HepG2 (cell line): ENCODE results near the gene TMEM171. TPM values are rescaled to one million over a fixed set of nuclear protein-coding genes. Genes with fewer than 3 reads are reported as not detected.
A peak's percentile ranks its signal among the peaks of the same experiment; 100 is the strongest.

Experiments
- ATAC-seq: fragments of 200-7000 bp; cut with Tn5 transposase; 3 replicates; pipeline ENCODE4 v1.9.1; 2020; ENCODE audit warnings: mild to moderate bottlenecking, moderate library complexity
- BruUV-seq: library from RNA; stranded (reverse); fragments of 400-500 nt; replicated peaks from 2 replicates; lab custom pipeline; 2021; lab: Mats Ljungman, UMichigan
- CTCF ChIA-PET: fragments of 300-600 bp; formaldehyde crosslinking; extraction: SDS; loops from one replicate; lab custom pipeline; 2021; ENCODE audit warnings: low total read pairs, inconsistent platforms, low intra/inter-chr PET ratio; lab: Yijun Ruan, JAX
- POLR2A ChIA-PET: fragments of 350-600 bp; sonication (Branson Sonifier 250); formaldehyde crosslinking; loops from one replicate; lab custom pipeline; 2020; ENCODE audit warnings: antibody characterized with exemption, inconsistent platforms; lab: Yijun Ruan, JAX
- DNase-seq: peaks from one replicate; pipeline ENCODE4 v3.0.0-alpha.2; 2015; ENCODE audit warnings: low spot score
- FAIRE-seq: peaks from 3 replicates; lab custom pipeline; 2011; peaks lifted over from hg19 to GRCh38; lab: Jason Lieb, UNC
- H2AFZ ChIP-seq: one replicate; pipeline ENCODE4 v1.6.1; 2011; ENCODE audit warnings: low read length, inconsistent platforms
- H3K27ac ChIP-seq: fragments of 300-600 bp; 3 replicates; pipeline ENCODE4 v1.8.0; 2011; ENCODE audit warnings: mixed run types, mild to moderate bottlenecking, mixed read lengths, low read length, inconsistent platforms; ENCODE audit not compliant: insufficient read depth; ENCODE audit errors: extremely low read length
- H3K27me3 ChIP-seq, 2 experiments: fragments of 200-600 bp in 1 of 2; 2 replicates in 1 of 2; 3 replicates in 1 of 2; pipeline versions ENCODE4 v1.6.0 to v1.8.0; 2011; ENCODE audit warnings: low read length in 2 of 2, mild to moderate bottlenecking in 2 of 2, moderate library complexity in 2 of 2, inconsistent platforms in 1 of 2; ENCODE audit not compliant: insufficient read depth in 2 of 2, control insufficient read depth in 1 of 2
- H3K36me3 ChIP-seq, 2 experiments: fragments of 200-600 bp in 1 of 2; replicated peaks in 1 of 2; 2 replicates in 1 of 2; 3 replicates in 1 of 2; pipeline versions ENCODE4 v1.5.1 to v1.8.0; 2011; ENCODE audit warnings: low read length in 2 of 2, inconsistent platforms in 1 of 2; ENCODE audit not compliant: insufficient read depth in 2 of 2, control insufficient read depth in 1 of 2
- H3K4me1 ChIP-seq: 2 replicates; pipeline ENCODE4 v1.5.1; 2012; ENCODE audit warnings: low read length, inconsistent platforms; ENCODE audit not compliant: insufficient read depth
- H3K4me2 ChIP-seq: 2 replicates; pipeline ENCODE4 v1.6.0; 2011; ENCODE audit warnings: low read depth, low read length, inconsistent platforms
- H3K4me3 ChIP-seq, 3 experiments: fragments of 200-600 bp in 1 of 3; sonication (generic), shearing (Covaris generic) in 1 of 3; replicated peaks in 1 of 3; 2 replicates each; pipeline ENCODE4 v1.5.1; 2011 to 2016; ENCODE audit warnings: low read length in 3 of 3, inconsistent platforms in 2 of 3, low read depth in 2 of 3, mild to moderate bottlenecking in 2 of 3, control low read depth in 1 of 3, mixed read lengths in 1 of 3; ENCODE audit not compliant: insufficient read depth in 1 of 3
- H3K79me2 ChIP-seq: one replicate; pipeline ENCODE4 v1.6.1; 2011; ENCODE audit warnings: low read length, inconsistent platforms; ENCODE audit not compliant: insufficient read depth
- H3K9ac ChIP-seq: 2 replicates; pipeline ENCODE4 v1.6.0; 2011; ENCODE audit warnings: mild to moderate bottlenecking, low read depth, low read length, inconsistent platforms; ENCODE audit not compliant: insufficient read depth
- H3K9me3 ChIP-seq: 2 replicates; pipeline ENCODE4 v1.5.1; 2012; ENCODE audit warnings: mild to moderate bottlenecking, low read length
- H4K20me1 ChIP-seq: 2 replicates; pipeline ENCODE4 v1.6.0; 2011; ENCODE audit warnings: inconsistent platforms, mild to moderate bottlenecking, low read length, moderate library complexity; ENCODE audit not compliant: insufficient read depth
- MBD4 ChIP-seq: IDR thresholded peaks from 2 replicates; pipeline ENCODE4 v1.6.1; 2012; ENCODE audit warnings: low read length, inconsistent platforms, borderline replicate concordance
- SCMH1 ChIP-seq: sonication (generic); formaldehyde crosslinking; IDR thresholded peaks from 2 replicates; pipeline ENCODE4 v1.9.0; 2021; ENCODE audit warnings: missing genetic modification reagents, mild to moderate bottlenecking, borderline replicate concordance
- STAG1 ChIP-seq: sonication (generic); formaldehyde crosslinking; IDR thresholded peaks from 2 replicates; pipeline ENCODE4 v1.4.0; 2020; ENCODE audit warnings: missing genetic modification reagents
- ZNF629 ChIP-seq: sonication (generic); formaldehyde crosslinking; conservative IDR thresholded peaks from 2 replicates; pipeline ENCODE4 v1.5.0; 2020; ENCODE audit warnings: missing genetic modification reagents
- in situ Hi-C: cut with HindIII; loops from 2 replicates; pipeline ENCODE4 v1.10.0; 2017; ENCODE audit warnings: low pct_unique_long_range_greater_than_20kb; ENCODE audit not compliant: extremely low pct_ligation_motif_present
- intact Hi-C: fragments of 100-400 bp; cut with micrococcal nuclease; formaldehyde crosslinking; loops from one replicate; pipeline ENCODE4 v1.10.0; 2022; ENCODE audit not compliant: unreplicated experiment
- polyA plus RNA-seq, 8 experiments: library from polyadenylated mRNA; depleted of rRNA in 3 of 8; stranded (reverse) in 7 of 8; unstranded in 1 of 8; fragments of >200 nt; fragmentation: Illumina TruSeq in 4 of 8; extraction: Trizol in 4 of 8; gene quantifications; 2 replicates each; pipeline versions ENCODE4 v1.2.1 to v1.2.3, GENCODE V29; 2011 to 2016; ENCODE audit warnings: low read depth in 4 of 8, missing spikeins in 1 of 8, mixed read lengths in 1 of 8; ENCODE audit not compliant: insufficient read depth in 1 of 8
- total RNA-seq, 5 experiments: library from RNA; depleted of rRNA; stranded (reverse); fragments of >200 nt; fragmentation: Illumina TruSeq; extraction: Trizol; gene quantifications; 2 replicates each; pipeline ENCODE4 v1.2.3, GENCODE V29; 2016; ENCODE audit warnings: low read depth in 1 of 5
- TF ChIP-seq, protein P1 (sequence below): sonication (generic); formaldehyde crosslinking; IDR thresholded peaks from 2 replicates; pipeline ENCODE4 v1.5.0; 2020; ENCODE audit warnings: mild to moderate bottlenecking, missing genetic modification reagents, moderate library complexity
- TF ChIP-seq, protein P2 (sequence below): sonication (generic); formaldehyde crosslinking; IDR thresholded peaks from 2 replicates; pipeline ENCODE4 v1.4.0; 2020; ENCODE audit warnings: low read depth, mild to moderate bottlenecking, missing genetic modification reagents

The TMEM171 gene
- total and polyA plus RNA-seq, 2 of the 13 experiments (the other 11 are each of a cell fraction or from before 2014, with no cell fraction given), result 0.12 TPM; not detected in 1

DNA sequence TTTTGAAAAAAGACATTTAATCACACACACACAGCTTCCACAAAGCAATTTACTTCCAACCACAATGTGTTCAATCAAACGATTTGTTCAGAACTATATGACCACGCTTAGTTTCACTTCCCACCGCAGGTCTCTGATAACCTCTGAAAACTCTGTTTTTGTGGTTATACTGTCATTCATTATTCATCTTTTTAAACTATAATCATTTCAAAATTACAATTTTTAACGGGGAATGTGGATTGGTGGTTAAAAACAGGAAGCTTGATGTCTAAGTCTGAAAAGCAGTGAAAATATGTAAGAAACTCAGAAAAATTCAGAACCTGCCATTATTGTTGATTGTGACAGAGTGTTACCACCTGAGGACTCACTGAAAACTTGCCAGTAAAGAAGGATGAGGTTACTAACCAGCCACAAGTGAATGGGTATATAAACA, 39.9 kb downstream of the TMEM171 start (continued):
- no peak for TF ChIP-seq MBD4

DNA sequence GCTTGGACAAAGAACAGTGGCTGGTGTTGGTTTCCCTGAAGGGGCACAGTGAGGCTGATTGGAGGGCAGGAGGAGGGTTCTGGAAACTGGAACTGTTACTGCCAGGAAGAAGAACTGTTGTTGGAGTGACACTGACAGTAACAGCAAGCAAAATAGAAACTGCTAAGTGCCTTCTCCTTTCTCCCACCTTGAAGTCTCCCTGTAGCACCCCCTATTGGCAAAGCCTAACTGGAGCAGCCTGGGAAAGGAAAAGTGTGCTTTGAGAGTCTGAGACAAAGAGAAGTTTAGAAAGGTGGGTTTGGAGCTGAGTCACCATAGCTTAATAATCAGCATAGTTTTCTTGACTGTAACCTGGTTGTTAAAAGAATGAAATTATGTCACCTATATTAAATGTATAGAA, 50.1 kb downstream of the TMEM171 start:
- intact Hi-C loops, result no loop called here
- FAIRE-seq, result peak; percentile 46
- H3K4me1 ChIP-seq, result no peaks in the 10 kb centered on the region
- TF ChIP-seq, protein P1, sequence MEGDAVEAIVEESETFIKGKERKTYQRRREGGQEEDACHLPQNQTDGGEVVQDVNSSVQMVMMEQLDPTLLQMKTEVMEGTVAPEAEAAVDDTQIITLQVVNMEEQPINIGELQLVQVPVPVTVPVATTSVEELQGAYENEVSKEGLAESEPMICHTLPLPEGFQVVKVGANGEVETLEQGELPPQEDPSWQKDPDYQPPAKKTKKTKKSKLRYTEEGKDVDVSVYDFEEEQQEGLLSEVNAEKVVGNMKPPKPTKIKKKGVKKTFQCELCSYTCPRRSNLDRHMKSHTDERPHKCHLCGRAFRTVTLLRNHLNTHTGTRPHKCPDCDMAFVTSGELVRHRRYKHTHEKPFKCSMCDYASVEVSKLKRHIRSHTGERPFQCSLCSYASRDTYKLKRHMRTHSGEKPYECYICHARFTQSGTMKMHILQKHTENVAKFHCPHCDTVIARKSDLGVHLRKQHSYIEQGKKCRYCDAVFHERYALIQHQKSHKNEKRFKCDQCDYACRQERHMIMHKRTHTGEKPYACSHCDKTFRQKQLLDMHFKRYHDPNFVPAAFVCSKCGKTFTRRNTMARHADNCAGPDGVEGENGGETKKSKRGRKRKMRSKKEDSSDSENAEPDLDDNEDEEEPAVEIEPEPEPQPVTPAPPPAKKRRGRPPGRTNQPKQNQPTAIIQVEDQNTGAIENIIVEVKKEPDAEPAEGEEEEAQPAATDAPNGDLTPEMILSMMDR (CRISPR knock-in tag), result peak; percentile 52
- TF ChIP-seq, protein P2, sequence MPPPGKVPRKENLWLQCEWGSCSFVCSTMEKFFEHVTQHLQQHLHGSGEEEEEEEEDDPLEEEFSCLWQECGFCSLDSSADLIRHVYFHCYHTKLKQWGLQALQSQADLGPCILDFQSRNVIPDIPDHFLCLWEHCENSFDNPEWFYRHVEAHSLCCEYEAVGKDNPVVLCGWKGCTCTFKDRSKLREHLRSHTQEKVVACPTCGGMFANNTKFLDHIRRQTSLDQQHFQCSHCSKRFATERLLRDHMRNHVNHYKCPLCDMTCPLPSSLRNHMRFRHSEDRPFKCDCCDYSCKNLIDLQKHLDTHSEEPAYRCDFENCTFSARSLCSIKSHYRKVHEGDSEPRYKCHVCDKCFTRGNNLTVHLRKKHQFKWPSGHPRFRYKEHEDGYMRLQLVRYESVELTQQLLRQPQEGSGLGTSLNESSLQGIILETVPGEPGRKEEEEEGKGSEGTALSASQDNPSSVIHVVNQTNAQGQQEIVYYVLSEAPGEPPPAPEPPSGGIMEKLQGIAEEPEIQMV, result no peak
- TF ChIP-seq STAG1 (peak; percentile 24; the same call in 1 of the 2 replicates), ZNF629 (CRISPR knock-in tag) (no peak), SCMH1 (no peak)
- TF ChIP-seq, all 625 proteins: peak for 2
- DNase-seq (peak; percentile 19), ATAC-seq (no peak)
- Histone ChIP-seq H3K9me3 (no peaks in the 10 kb centered on the region), H4K20me1 (no peaks in the 10 kb centered on the region), H3K4me3 (no peak overlapping the region), H3K4me2 (no peak overlapping the region), H3K27ac (no peak overlapping the region), H3K79me2 (no peaks in the 10 kb centered on the region), H3K27me3 (peaks cover 0 to 19% of the 10 kb centered on the region in 2 experiments; a peak in 2 of 5 replicates), H3K36me3 (no peaks in the 10 kb centered on the region), H2AFZ (no peak overlapping the region), H3K9ac (no peak overlapping the region)
- in situ Hi-C loops, result no loop called here
- BruUV-seq, result no TSS peak
- ChIA-PET CTCF (no interaction called here), POLR2A (no interaction called here)
